Subcutaneous adipose tissue (tissue), 4 donors: Measurements from ENCODE around the gene RNF138. TPM values are rescaled to one million over a fixed set of nuclear protein-coding genes. Genes with fewer than 3 reads are reported as not detected.

Experiments used
- CTCF ChIP-seq: fragments of 450-650 bp; IDR thresholded peaks from one replicate; pipeline ENCODE4 v1.5.1; 2016; ENCODE audit warnings: low read depth, mild to moderate bottlenecking, control low read depth, antibody characterized with exemption, moderate library complexity
- small RNA-seq: library from RNA; depleted of rRNA; stranded (forward); fragments of <200 nt; gene quantifications from one replicate; pipeline ENCODE3, GENCODE V24; 2016
- total RNA-seq, 4 donors: library from RNA; depleted of rRNA; stranded (reverse); fragments of >200 nt; gene quantifications; one replicate each; pipeline ENCODE4 v1.1.0, GENCODE V29; 2016

Gene RNF138
- total RNA-seq, 4 donors from 2014 or later = 19.7 to 31.6 (median 22.3) TPM

- TF ChIP-seq CTCF = no peak
Observed at GRCh38 chr18:32177530-32177929, 85.9 kb downstream of the RNF138 start.

Small RNA genes within 50 kb of the gene (small RNA-seq; reads per million reads assigned to genes)
- gene RNA5SP453 = not detected

Other genes with a start within 250 kb of the RNF138 start
- 10 to 100 TPM; 36.5 to 49.4 (median 45.1) TPM for gene TRAPPC8, start 148.7 kb upstream of the RNF138 start, total RNA-seq
- gene RNF125, start 73.0 kb upstream of the RNF138 start, total RNA-seq = 10 to 100 TPM; 15.6 to 24.9 (median 19.4) TPM
- not detected for gene MEP1B, start 98.2 kb downstream of the RNF138 start, total RNA-seq